NCI-H1694 (cell line): Measurements from ENCODE around the gene GET4.

Experiments used
- DNase-seq: peaks from one replicate; lab custom pipeline; 2025; lab: John Stamatoyannopoulos, UW

Gene GET4

DNA sequence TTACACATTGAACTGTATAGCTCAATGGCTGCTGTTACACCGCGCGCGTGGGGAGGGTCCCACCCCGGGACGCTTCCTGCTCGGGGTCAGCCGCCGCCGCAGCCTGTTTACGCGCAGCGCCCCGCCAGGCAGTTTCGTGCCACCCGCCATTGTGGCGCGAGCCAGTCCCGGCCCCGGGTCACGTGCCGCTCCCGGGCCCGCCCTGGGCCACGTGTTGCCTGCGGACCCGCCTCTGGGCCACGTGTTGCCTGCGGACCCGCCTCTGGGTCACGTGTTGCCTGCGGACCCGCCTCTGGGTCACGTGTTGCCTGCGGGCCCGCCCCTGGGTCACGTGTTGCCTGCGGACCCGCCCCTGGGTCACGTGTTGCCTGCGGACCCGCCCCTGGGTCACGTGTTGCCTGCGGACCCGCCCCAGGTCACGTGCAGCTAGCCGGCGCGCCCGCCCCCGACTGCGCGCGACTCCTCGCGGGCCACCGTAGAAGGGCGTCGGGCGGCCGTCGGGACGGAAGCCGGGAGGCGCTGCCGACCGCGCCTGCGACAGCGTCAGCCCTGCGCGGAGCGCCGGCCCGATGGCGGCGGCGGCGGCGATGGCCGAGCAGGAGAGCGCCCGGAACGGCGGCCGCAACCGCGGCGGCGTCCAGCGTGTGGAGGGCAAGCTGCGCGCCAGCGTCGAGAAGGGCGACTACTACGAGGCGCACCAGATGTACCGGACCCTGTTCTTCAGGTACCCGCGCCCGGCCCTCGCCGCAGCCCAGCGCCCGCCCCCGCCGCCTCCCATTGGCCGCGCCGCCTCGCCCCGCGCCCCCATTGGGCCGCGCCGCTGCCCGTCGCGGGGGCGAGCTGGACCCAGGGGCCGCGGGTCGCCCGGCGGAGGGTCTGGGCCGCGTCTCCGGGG, at the start of gene GET4:
GET4 (plus strand) TSS at position 478 of the 895 bp plus-strand sequence; CDS start at position 570, 92 bp downstream.
- peak; percentile 72 for DNase-seq

GRCh38 chr7:828793-829561, 47.4 kb upstream of the GET4 start:
- no peak for DNase-seq

DNA sequence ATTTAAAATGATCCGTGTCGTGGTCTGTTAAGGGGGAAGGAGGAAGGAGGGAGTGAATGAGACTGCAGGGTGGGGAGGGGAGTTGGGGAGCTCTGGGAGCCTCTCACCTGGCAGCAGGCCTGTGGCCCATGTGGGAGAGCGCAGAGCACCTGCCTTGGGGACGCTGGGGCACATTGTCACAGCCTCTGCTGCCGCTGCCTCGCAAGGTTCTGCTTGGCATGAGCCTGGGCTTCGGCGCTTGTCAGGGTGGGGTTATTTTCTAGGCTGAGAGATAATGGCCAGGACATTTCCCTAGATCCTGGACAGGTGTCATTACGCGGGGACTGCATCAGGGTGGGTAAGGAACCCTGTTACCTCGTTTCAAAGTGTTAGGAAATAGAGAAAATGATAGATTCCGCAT, 46.3 kb upstream of the GET4 start:
- no peak for DNase-seq

- DNase-seq = no peak
Observed at GRCh38 chr7:831596-832166, 44.7 kb upstream of the GET4 start.

- no peak for DNase-seq
Observed at GRCh38 chr7:832167-832967, 44.0 kb upstream of the GET4 start, which contains the start of gene SUN1. Gene SUN1, plus strand, starts transcription at chr7:832476. Its CDS starts 49 bp downstream, at chr7:832525.

DNA sequence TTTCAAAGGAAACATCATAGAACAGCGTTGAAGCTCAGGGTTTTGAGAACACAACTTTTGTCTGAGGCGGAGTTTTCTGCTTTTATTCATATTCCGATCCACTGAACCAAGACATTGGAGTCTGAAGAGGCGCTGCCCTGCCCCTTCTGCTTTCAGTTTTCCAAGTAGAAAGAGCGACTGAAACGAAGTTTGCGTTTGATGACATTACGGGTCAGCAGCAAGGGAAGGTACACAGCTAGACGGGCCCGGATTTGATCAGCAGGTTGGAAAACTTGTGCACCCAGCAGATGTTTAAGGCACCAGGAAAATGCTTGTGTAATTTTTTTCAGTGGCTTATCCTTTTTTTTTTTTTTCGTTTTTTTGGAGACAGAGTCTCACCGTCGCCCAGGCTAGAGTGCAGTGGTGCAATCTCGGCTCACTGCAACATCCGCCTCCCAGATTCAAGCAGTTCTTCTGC, 43.4 kb upstream of the GET4 start:
- no peak for DNase-seq

- DNase-seq = no peak
Observed at GRCh38 chr7:833601-834258, 42.6 kb upstream of the GET4 start.

DNA sequence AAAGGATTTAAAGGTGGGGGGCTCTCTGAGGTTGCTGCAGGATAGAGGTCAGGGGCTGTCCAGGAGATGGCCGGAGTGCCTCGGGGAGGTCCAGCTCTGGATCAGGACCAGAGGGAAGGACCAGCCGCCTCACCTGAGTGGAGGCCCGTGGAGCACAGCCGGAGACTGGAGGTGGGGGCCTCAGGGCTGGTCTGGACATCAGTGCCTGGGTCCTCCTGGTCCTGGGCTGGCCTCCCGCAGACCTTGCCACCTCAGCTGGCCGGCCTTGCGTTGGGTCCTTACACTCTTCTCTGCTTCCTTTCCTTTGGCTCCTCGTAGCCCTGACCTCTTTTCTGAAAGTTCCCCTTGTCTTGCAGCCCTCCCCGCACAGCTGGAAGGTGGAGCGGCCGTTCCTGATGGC, 42.1 kb upstream of the GET4 start:
- DNase-seq = no peak

DNA sequence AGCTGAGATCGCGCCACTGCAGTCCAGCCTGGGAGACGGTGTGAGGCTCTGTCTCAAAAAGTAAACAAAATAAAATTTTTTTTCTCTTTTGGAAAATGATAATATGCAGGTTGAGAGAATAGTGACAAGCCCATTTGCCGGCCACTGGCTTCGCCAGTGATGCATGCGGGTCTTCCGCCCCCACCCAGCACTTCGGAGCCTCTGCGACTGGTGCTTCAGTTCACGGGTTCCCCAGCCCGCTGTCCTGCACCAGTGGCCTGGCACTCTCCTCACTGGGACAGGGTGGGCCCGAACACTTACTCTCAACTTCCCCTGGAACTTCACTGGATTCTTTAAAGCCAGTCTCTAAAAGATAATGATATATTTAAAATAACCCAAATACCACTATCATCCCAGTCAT, 41.3 kb upstream of the GET4 start:
- DNase-seq = no peak

DNA sequence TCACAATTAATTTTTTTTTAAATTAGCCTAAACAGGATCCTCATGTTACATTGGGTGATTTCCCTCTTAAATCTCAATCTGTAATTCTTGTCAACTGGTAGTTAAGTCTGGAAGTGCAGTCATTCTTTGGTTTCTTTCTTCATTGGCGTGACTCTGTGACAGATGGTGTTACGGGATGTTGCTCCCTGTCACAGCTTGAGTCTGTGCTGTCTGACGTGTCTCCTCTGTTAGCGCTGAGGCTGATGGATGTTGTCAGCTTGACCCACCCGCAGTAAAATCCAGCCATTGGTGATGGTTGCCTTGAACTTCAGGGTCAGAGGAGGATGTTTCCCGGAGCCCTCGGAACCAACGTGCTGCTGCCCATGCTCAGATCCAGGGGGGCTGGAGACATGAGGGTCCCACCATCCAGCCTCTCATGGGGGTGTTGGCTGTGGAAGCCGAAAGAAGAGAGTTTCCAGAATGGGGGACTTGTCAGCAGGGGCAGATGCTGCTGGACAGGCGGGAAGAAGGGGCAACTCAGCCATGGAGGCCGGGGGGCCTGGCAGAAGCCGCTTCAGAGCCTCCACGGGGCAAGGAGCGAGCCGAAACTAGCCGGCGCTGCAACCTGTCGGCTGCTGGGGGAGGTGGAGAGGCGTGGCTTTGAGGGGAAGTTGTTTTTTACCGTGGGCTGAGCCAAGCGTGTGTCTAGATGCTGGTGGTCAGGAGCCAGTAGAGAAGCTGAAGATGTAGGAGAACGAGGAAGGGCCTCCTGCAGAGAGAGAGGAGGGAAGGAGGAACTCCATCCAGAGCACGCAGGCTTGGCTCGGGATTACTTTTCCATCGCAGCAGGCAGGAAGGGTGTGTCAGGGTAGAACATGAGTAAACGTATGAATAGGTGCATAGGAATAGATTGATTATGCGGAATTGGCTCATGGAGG, 40.6 kb upstream of the GET4 start:
- DNase-seq = peak; percentile 79

DNA sequence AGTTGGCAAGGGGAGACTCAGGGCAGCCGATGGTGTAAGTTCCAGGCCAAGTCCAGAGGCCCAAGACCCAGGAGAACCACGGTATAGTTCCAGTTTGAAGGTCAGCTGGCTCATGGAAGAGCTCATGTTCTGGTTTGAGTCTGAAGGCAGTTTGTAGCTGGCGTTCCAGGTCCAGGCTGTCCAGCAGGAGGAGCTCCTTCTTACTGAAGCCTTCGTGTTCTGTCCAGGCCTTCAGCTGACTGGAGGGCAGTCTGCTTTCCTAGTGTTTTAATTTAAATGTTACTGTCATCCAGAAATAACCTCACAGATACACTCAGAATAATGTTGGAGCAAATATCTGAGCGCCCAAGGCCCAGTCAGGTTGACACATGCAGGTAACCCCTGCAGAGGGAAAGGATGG, 39.9 kb upstream of the GET4 start:
- DNase-seq = no peak

DNA sequence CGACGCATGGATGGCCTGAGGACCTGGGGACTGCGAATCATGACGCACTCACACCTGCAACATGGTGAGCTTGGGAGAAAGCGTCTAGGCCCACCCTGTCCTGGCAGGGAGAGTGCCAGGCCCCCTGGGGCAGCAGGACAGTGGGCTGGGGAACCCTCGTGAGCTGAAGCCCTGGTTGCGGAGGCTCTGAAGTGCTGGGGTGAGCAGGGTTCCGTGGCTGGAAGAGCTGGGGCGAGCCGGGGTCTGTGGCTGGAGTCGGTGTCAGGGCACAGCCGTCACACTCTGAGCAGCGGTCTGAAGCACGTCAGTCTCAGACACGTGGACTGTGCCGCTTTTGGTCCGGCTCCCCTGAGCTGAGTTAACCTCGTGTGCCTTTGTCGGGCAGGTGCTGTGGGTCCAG, 39.4 kb upstream of the GET4 start:
- no peak for DNase-seq

DNA sequence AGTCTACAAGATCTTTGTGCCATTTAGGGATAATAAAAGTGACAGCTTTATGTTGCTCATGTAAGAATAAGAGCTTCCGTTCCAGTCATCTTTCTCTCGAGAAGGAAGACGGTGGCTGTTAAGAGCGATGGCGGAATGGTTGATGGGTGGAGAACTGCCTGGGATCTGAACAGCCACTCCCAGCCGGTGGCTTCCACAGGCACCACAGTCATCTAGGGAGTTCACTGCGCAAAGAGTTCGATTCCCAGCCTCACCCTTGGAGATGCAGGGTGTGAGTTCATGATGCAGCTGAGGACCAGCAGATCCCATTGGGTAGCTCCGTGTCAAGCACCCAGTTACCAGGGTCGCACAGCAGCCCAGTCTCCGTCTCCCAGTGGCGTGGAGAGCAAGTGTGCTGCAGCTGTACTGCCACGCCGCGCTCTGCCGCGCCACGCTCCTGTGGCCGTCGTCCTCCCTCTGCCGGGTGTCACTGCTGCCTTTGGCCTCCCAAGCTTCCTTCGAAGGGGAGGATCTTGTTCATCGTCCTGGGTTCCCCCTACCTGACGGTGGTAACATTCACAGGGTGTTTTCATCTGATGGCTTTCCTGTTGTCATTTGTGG, 36.3 kb upstream of the GET4 start:
- no peak for DNase-seq

DNA sequence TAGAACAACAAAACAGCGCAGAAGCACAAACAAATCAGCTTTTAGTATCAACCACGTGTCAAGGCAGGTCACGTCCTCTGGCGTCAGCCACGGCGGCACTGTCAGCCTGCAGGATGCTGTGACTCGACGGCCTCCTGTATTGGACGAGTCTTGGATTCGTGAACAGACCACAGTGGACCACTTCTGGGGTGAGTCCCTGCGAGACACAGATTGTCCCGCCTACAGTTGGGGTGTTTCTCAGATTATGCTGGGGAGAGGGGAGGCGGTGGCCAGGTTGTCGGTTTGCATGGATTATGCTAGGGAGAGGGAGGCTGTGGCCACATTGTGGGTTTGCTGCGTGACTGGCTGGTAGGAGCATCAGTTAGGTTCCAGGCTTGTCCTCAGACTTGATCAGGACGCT, 34.4 kb upstream of the GET4 start:
- DNase-seq = no peak

DNA sequence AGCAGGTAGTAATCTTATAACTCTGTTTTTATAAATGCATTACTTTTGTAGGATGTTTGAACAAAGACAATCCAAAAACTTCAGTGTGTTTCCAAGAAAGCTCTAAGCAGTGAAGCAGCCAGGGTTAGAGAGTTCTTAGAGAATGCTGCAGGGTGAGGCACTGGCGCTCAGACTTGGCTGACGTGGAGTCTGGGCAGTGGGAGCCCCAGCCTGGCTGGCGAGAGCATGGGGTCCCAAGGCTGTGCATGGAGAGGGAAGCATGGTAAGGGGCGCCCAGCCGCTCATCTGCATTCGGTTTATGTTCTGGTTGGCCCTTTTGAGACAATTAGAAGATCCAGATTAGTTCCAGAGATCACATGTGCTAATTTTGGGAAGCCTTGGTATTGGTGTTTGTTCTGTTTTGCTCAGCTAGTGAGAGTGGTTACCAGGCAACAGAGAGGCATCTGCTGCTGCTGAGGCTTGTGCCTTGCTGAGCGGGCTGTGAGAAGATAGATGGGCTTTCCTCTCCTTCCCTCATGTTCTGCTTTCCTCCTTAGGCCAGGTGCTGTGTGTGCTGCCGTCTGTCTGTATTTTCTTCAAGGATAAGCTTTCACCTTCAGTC, 33.8 kb upstream of the GET4 start:
- peak; percentile 25 for DNase-seq

- no peak for DNase-seq
Observed at GRCh38 chr7:843230-843629, 33.1 kb upstream of the GET4 start.

- DNase-seq = no peak
Observed at GRCh38 chr7:844043-844442, 32.3 kb upstream of the GET4 start.

DNA sequence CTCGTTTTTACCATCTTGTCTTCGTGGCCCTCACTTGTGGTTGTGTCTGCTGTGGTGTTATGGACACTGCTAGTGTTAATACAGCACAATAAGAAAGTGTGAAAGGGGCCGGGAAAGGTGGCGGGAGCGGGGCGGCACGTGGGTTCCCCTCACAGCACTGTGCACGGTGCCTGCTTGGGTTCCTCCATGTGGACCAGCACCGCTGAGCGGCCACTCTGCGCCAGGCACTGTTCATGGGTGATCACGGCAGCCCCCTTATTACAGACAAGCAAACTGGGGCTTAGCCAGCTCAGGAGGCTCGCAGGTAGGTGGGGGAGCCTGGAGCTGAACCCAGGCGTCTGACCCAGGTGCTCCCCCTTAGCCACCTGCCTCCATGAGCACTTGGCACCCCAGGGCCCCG, 31.8 kb upstream of the GET4 start:
- DNase-seq = no peak

- no peak for DNase-seq
Observed at GRCh38 chr7:845091-845490, 31.3 kb upstream of the GET4 start.
